ENCODE measurements around the gene DNAJC13. TPM values are rescaled to one million over a fixed set of nuclear protein-coding genes. Genes with fewer than 3 reads are reported as not detected.

Gene DNAJC13
- total RNA-seq, 1 experiment from 2014 or later, result 33.0 TPM

- Mint-ChIP-seq H3K4me1 (ENCODE audit: insufficient read depth, unreplicated experiment) (peaks cover 10% of the 10 kb centered on the region), H3K36me3 (ENCODE audit: insufficient read depth, unreplicated experiment) (peaks cover 21% of the 10 kb centered on the region), H3K4me3 (ENCODE audit: unreplicated experiment) (no peak overlapping the region), H3K27ac (ENCODE audit: low read depth, unreplicated experiment) (no peak overlapping the region), H3K9me3 (ENCODE audit: unreplicated experiment) (peaks cover 6% of the 10 kb centered on the region), H3K27me3 (ENCODE audit: insufficient read depth, unreplicated experiment) (no peaks in the 10 kb centered on the region)
- intact Hi-C loops (cut with micrococcal nuclease), result no loop called here
- ChIA-PET CTCF (no interaction called here), POLR2A (interaction anchor here (0.5 kb wide), 1 partner anchor 18 kb away, joined by 4 read pairs; no protein-coding TSS in a partner anchor)
- no peak for TF ChIP-seq CTCF (IDR thresholded peaks at IDR 0.05; ENCODE audit: unreplicated experiment)
- DNase-seq (ENCODE audit: unreplicated experiment), result no peak
- BruUV-seq (replicated peaks), result no TSS peak
These were observed 18.7 kb downstream of the DNAJC13 start for GRCh38 chr3:132435911-132436425.

GRCh38 chr3:132443421-132443820, 26.1 kb downstream of the DNAJC13 start:
- ChIA-PET POLR2A (interaction anchor here (1.1 to 4.0 kb wide), 2 partner anchors 25 to 189 kb away, joined by 4 to 37 read pairs; partner anchors contain the start of gene DNAJC13), CTCF (interaction anchor here (0.6 to 0.7 kb wide), 2 partner anchors 10 to 60 kb away, joined by 3 to 5 read pairs; no protein-coding TSS in a partner anchor)
- Mint-ChIP-seq H3K27ac (ENCODE audit: low read depth, unreplicated experiment) (no peak overlapping the region), H3K36me3 (ENCODE audit: insufficient read depth, unreplicated experiment) (no peaks in the 10 kb centered on the region), H3K4me3 (ENCODE audit: unreplicated experiment) (no peak overlapping the region), H3K4me1 (ENCODE audit: insufficient read depth, unreplicated experiment) (peaks cover 15% of the 10 kb centered on the region), H3K9me3 (ENCODE audit: unreplicated experiment) (no peaks in the 10 kb centered on the region), H3K27me3 (ENCODE audit: insufficient read depth, unreplicated experiment) (no peaks in the 10 kb centered on the region)
- DNase-seq (ENCODE audit: unreplicated experiment), result no peak
- intact Hi-C loops (cut with micrococcal nuclease), result no loop called here
- no peak for TF ChIP-seq CTCF (IDR thresholded peaks at IDR 0.05; ENCODE audit: unreplicated experiment)
- BruUV-seq (replicated peaks), result no TSS peak

GRCh38 chr3:132444383-132444782, 27.1 kb downstream of the DNAJC13 start:
- no peak for DNase-seq (ENCODE audit: unreplicated experiment)
- intact Hi-C loops (cut with micrococcal nuclease), result no loop called here
- Mint-ChIP-seq H3K27me3 (ENCODE audit: insufficient read depth, unreplicated experiment) (no peaks in the 10 kb centered on the region), H3K27ac (ENCODE audit: low read depth, unreplicated experiment) (peak overlapping the region; percentile 72), H3K36me3 (ENCODE audit: insufficient read depth, unreplicated experiment) (no peaks in the 10 kb centered on the region), H3K4me1 (ENCODE audit: insufficient read depth, unreplicated experiment) (peaks cover 15% of the 10 kb centered on the region), H3K4me3 (ENCODE audit: unreplicated experiment) (no peak overlapping the region), H3K9me3 (ENCODE audit: unreplicated experiment) (no peaks in the 10 kb centered on the region)
- ChIA-PET POLR2A (interaction anchor here (0.7 to 4.0 kb wide), 3 partner anchors 8 to 190 kb away, joined by 4 to 37 read pairs (median 4); partner anchors contain the start of gene DNAJC13), CTCF (interaction anchor here (0.7 kb wide), 1 partner anchor 12 kb away, joined by 3 read pairs; no protein-coding TSS in a partner anchor)
- TF ChIP-seq CTCF (IDR thresholded peaks at IDR 0.05; ENCODE audit: unreplicated experiment), result no peak
- no TSS peak for BruUV-seq (replicated peaks)

GRCh38 chr3:132445817-132446216, 28.5 kb downstream of the DNAJC13 start:
- Mint-ChIP-seq H3K9me3 (ENCODE audit: unreplicated experiment) (no peaks in the 10 kb centered on the region), H3K4me1 (ENCODE audit: insufficient read depth, unreplicated experiment) (peaks cover 15% of the 10 kb centered on the region), H3K27ac (ENCODE audit: low read depth, unreplicated experiment) (peak overlapping the region; percentile 46), H3K36me3 (ENCODE audit: insufficient read depth, unreplicated experiment) (no peaks in the 10 kb centered on the region), H3K27me3 (ENCODE audit: insufficient read depth, unreplicated experiment) (no peaks in the 10 kb centered on the region), H3K4me3 (ENCODE audit: unreplicated experiment) (peak overlapping the region; percentile 12)
- ChIA-PET CTCF (interaction anchor here (0.6 to 1.2 kb wide), 2 partner anchors 9 to 235 kb away, joined by 3 to 5 read pairs; no protein-coding TSS in a partner anchor), POLR2A (interaction anchor here (0.6 to 4.0 kb wide), 6 partner anchors 9 to 214 kb away, joined by 3 to 37 read pairs (median 4); partner anchors contain the start of genes ACAD11, DNAJC13 and UBA5)
- TF ChIP-seq CTCF (IDR thresholded peaks at IDR 0.05; ENCODE audit: unreplicated experiment), result no peak
- BruUV-seq (replicated peaks), result no TSS peak
- intact Hi-C loops (cut with micrococcal nuclease), result loop anchor here (1.0 kb wide), 1 partner anchor 28 kb away; no protein-coding TSS in a partner anchor
- peak; percentile 92 for DNase-seq (ENCODE audit: unreplicated experiment)
